K562 (cell line): Measurements from ENCODE around the gene SEBOX. TPM values are rescaled to one million over a fixed set of nuclear protein-coding genes. Genes with fewer than 3 reads are reported as not detected.

Source experiments
- ADNP ChIP-seq: fragments of 200-800 bp; sonication (Bioruptor generic); IDR thresholded peaks from 2 replicates; pipeline ENCODE4 v1.6.1; 2016; ENCODE audit warnings: missing genetic modification characterization, missing compliant biosample characterization
- BACH1 ChIP-seq: fragments of 200-800 bp; sonication (Bioruptor generic); IDR thresholded peaks from 2 replicates; pipeline ENCODE4 v1.6.1; 2016; ENCODE audit warnings: missing genetic modification characterization, missing compliant biosample characterization
- CHCHD3 ChIP-seq: fragments of 250-450 bp; sonication (Bioruptor Pico); IDR thresholded peaks from 2 replicates; pipeline ENCODE4 v2.1.2; 2022; ENCODE audit warnings: mild to moderate bottlenecking
- FOS ChIP-seq: IDR thresholded peaks from 3 replicates; pipeline ENCODE4 v1.6.1; 2011; ENCODE audit not compliant: insufficient read length; ENCODE audit errors: extremely low read depth
- FOXM1 ChIP-seq, 2 experiments: fragments of 450-650 bp in 1 of 2; sonication (generic) in 1 of 2; formaldehyde crosslinking in 1 of 2; IDR thresholded peaks; 2 replicates each; pipeline versions ENCODE4 v1.6.1 to v1.9.0; 2017 to 2022; ENCODE audit warnings: low read depth in 2 of 2, mild to moderate bottlenecking in 2 of 2, missing genetic modification reagents in 1 of 2, moderate library complexity in 1 of 2
- HMGXB4 ChIP-seq: sonication (generic); formaldehyde crosslinking; IDR thresholded peaks from 2 replicates; pipeline ENCODE4 v1.8.1; 2023; ENCODE audit warnings: mild to moderate bottlenecking, missing genetic modification reagents
- HNRNPLL ChIP-seq: fragments of 200-400 bp; formaldehyde crosslinking; IDR thresholded peaks from 2 replicates; pipeline ENCODE4 v1.6.1; 2017; ENCODE audit warnings: low read length, low read depth, mild to moderate bottlenecking; ENCODE audit not compliant: poor library complexity, severe bottlenecking
- KDM2B ChIP-seq: fragments of 250-450 bp; sonication (Bioruptor Pico); IDR thresholded peaks from 2 replicates; pipeline ENCODE4 v1.8.0; 2021; ENCODE audit warnings: mild to moderate bottlenecking, moderate library complexity
- LCOR ChIP-seq: sonication (generic); formaldehyde crosslinking; IDR thresholded peaks from 2 replicates; pipeline ENCODE4 v1.8.0; 2022; ENCODE audit warnings: mild to moderate bottlenecking, missing genetic modification reagents
- PHF20 ChIP-seq: fragments of 450-650 bp; IDR thresholded peaks from 2 replicates; pipeline ENCODE4 v1.6.1; 2018; ENCODE audit not compliant: partially characterized antibody
- POU5F1 ChIP-seq: fragments of 150-350 bp; IDR thresholded peaks from 2 replicates; pipeline ENCODE4 v1.6.1; 2014; ENCODE audit warnings: borderline replicate concordance, low read length, low read depth, mild to moderate bottlenecking; ENCODE audit not compliant: partially characterized antibody
- RAD51 ChIP-seq: fragments of 450-650 bp; IDR thresholded peaks from 2 replicates; pipeline ENCODE4 v1.7.1; 2016; ENCODE audit warnings: low read depth, mild to moderate bottlenecking, borderline replicate concordance
- SMARCA4 ChIP-seq: fragments of 450-650 bp; IDR thresholded peaks from 2 replicates; pipeline ENCODE4 v1.6.1; 2016
- TCF7 ChIP-seq: sonication (generic); IDR thresholded peaks from 2 replicates; pipeline ENCODE4 v1.6.1; 2016; ENCODE audit warnings: antibody characterized with exemption, borderline replicate concordance
- THAP7 ChIP-seq: fragments of 250-450 bp; sonication (Bioruptor Pico); IDR thresholded peaks from 2 replicates; pipeline ENCODE4 v1.5.0; 2021
- THRA ChIP-seq: fragments of 450-650 bp; IDR thresholded peaks from 2 replicates; pipeline ENCODE4 v1.6.1; 2017; ENCODE audit warnings: mild to moderate bottlenecking, moderate library complexity
- ZNF239 ChIP-seq: fragments of 250-450 bp; sonication (Bioruptor Pico); IDR thresholded peaks from 2 replicates; pipeline ENCODE4 v1.4.0; 2020; ENCODE audit warnings: mild to moderate bottlenecking
- ZNF830 ChIP-seq: fragments of 250-450 bp; sonication (Bioruptor Pico); IDR thresholded peaks from 2 replicates; pipeline ENCODE4 v1.5.0; 2021; ENCODE audit warnings: mild to moderate bottlenecking
- polyA plus RNA-seq, 8 experiments: library from polyadenylated mRNA; depleted of rRNA in 4 of 8; stranded (reverse) in 5 of 8; unstranded in 3 of 8; fragments of >200 nt; fragmentation: Nextera tagmentation in 2 of 8; fragmentation: Illumina TruSeq in 1 of 8; extraction: Ambion mirVana in 2 of 8; extraction: Trizol in 1 of 8; gene quantifications; 2 replicates each; pipeline versions ENCODE4 v1.2.1 to v1.2.3, GENCODE V29; 2011 to 2014; ENCODE audit warnings: inconsistent platforms in 1 of 8, missing spikeins in 1 of 8
- total RNA-seq, 7 experiments: library from RNA; depleted of rRNA in 6 of 7; stranded (reverse); fragments of >200 nt in 6 of 7; fragmentation: Illumina TruSeq in 2 of 7; extraction: Trizol in 2 of 7; gene quantifications; 2 replicates each; pipeline versions ENCODE4 v1.2.1 to v1.2.3, GENCODE V29; 2011 to 2021; ENCODE audit warnings: low replicate concordance in 1 of 7
- TF ChIP-seq, protein P1 (sequence below): fragments of 250-450 bp; sonication (Bioruptor Pico); IDR thresholded peaks from 2 replicates; pipeline ENCODE4 v1.8.0; 2022; ENCODE audit warnings: inconsistent platforms, mild to moderate bottlenecking, moderate library complexity, borderline replicate concordance
- TF ChIP-seq, protein P2 (sequence below): sonication (generic); formaldehyde crosslinking; IDR thresholded peaks from 2 replicates; pipeline ENCODE4 v1.8.0; 2022; ENCODE audit warnings: missing genetic modification reagents, mild to moderate bottlenecking, moderate library complexity, borderline replicate concordance

SEBOX gene
- total and polyA plus RNA-seq, 9 of the 15 experiments (the other 6 are each of a cell fraction or from before 2014, with no cell fraction given): not detected

GRCh38 chr17:28318759-28319597 is 46.0 kb downstream of the SEBOX start, which contains the start of gene TMEM97 (continued):
- no peak for TF ChIP-seq CHCHD3 (CRISPR knock-in tag)
- TF ChIP-seq ZNF830 (CRISPR knock-in tag): no peak
- TF ChIP-seq BACH1: no peak
- TF ChIP-seq THAP7 (CRISPR knock-in tag): no peak
- no peak for TF ChIP-seq ZNF239 (CRISPR knock-in tag)
- peak; percentile 11; the same call in 1 of the 2 replicates for TF ChIP-seq RAD51
- no peak for TF ChIP-seq POU5F1
- TF ChIP-seq, protein P1, sequence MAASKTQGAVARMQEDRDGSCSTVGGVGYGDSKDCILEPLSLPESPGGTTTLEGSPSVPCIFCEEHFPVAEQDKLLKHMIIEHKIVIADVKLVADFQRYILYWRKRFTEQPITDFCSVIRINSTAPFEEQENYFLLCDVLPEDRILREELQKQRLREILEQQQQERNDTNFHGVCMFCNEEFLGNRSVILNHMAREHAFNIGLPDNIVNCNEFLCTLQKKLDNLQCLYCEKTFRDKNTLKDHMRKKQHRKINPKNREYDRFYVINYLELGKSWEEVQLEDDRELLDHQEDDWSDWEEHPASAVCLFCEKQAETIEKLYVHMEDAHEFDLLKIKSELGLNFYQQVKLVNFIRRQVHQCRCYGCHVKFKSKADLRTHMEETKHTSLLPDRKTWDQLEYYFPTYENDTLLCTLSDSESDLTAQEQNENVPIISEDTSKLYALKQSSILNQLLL (CRISPR knock-in tag): no peak
- TF ChIP-seq LCOR: no peak
- peak; percentile 57 for TF ChIP-seq PHF20
- TF ChIP-seq THRA: no peak
- peak; percentile 65 for TF ChIP-seq HNRNPLL
- TF ChIP-seq FOS: peak; percentile 88
- no peak for TF ChIP-seq KDM2B (CRISPR knock-in tag)
- no peak for TF ChIP-seq ADNP (tag)
- TF ChIP-seq HMGXB4 (CRISPR knock-in tag): peak; percentile 47
- TF ChIP-seq, protein P2, sequence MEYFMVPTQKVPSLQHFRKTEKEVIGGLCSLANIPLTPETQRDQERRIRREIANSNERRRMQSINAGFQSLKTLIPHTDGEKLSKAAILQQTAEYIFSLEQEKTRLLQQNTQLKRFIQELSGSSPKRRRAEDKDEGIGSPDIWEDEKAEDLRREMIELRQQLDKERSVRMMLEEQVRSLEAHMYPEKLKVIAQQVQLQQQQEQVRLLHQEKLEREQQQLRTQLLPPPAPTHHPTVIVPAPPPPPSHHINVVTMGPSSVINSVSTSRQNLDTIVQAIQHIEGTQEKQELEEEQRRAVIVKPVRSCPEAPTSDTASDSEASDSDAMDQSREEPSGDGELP (CRISPR knock-in tag): peak; percentile 55; the same call in 1 of the 2 replicates
- TF ChIP-seq TCF7: no peak
- peak; percentile 70 for TF ChIP-seq SMARCA4
- no peak for TF ChIP-seq FOXM1 (IDR thresholded peaks at IDR 0.05; ENCODE audit: low read depth)
- no peak; the same call in 1 of the 2 replicates for TF ChIP-seq FOXM1 (CRISPR knock-in tag; IDR thresholded peaks at IDR 0.05; ENCODE audit: low read depth)
